ENCODE measurements around the gene ASIC3. TPM values are rescaled to one million over a fixed set of nuclear protein-coding genes. Genes with fewer than 3 reads are reported as not detected.

ASIC3 gene
- polyA plus RNA-seq, 3 donors = 2.0 TPM; not detected in 2

GRCh38 chr7:151068069-151068773 is 19.9 kb downstream of the ASIC3 start:
- no peak for TF ChIP-seq CTCF (IDR thresholded peaks at IDR 0.05)
- Mint-ChIP-seq H3K4me1 (no peaks in the 10 kb centered on the region), H3K36me3 (peaks cover 61 to 93% of the 10 kb centered on the region in 2 donors), H3K27me3 (ENCODE audit: low read depth in 3 of 3) (no peaks in the 10 kb centered on the region), H3K27ac (peak overlapping the region in 1 of 7 donors; percentile 63), H3K4me3 (no peak overlapping the region), H3K9me3 (peaks cover 0 to 3% (median 0%) of the 10 kb centered on the region in 7 donors)
- no peak overlapping the region for H3K9ac ChIP-seq (ENCODE audit: insufficient read depth, low read length, poor library complexity, severe bottlenecking)
- peaks cover 87 to 97% of the 10 kb centered on the region in 2 donors for H3K36me3 ChIP-seq (replicated peaks in 1 of 2; ENCODE audit: control insufficient read depth in 1 of 2, insufficient read depth in 2 of 2, low read length in 2 of 2)
- peaks cover 51% of the 10 kb centered on the region for H4K20me1 ChIP-seq (ENCODE audit: insufficient read depth, low read length)
- H2AFZ ChIP-seq (ENCODE audit: insufficient read depth, low read depth, low read length, poor library complexity, severe bottlenecking) = no peak overlapping the region
- H3K4me3 ChIP-seq (replicated peaks in 1 of 3; ENCODE audit: low read depth in 2 of 3, low read length in 3 of 3) = no peak overlapping the region
- H3K27me3 ChIP-seq (ENCODE audit: control insufficient read depth in 2 of 2, insufficient read depth in 2 of 2, low read length in 2 of 2) = no peaks in the 10 kb centered on the region
- DNase-seq = no peak
- H3K4me2 ChIP-seq (replicated peaks; ENCODE audit: extremely low read depth, low read length, poor library complexity, severe bottlenecking) = no peak overlapping the region
- H3K4me1 ChIP-seq (ENCODE audit: control insufficient read depth in 1 of 2, insufficient read depth in 2 of 2, low read length in 2 of 2) = no peaks in the 10 kb centered on the region
- no peaks in the 10 kb centered on the region for H3K79me2 ChIP-seq (ENCODE audit: insufficient read depth, low read length)
- no peaks in the 10 kb centered on the region for H3K9me3 ChIP-seq (replicated peaks in 1 of 2; ENCODE audit: control insufficient read depth in 1 of 2, insufficient read depth in 1 of 2, low read length in 2 of 2)
- intact Hi-C loops (cut with micrococcal nuclease) = no loop called here
- no peak overlapping the region for H3K27ac ChIP-seq (ENCODE audit: low read depth in 1 of 2, low read length in 2 of 2)
- WGBS (ENCODE audit: insufficient coverage) = 94% methylated on average over 9 of the region's 12 CpGs

- Histone ChIP-seq H2AFZ (ENCODE audit: insufficient read depth, low read depth, low read length, poor library complexity, severe bottlenecking) (no peak overlapping the region), H3K27me3 (ENCODE audit: control insufficient read depth in 2 of 2, insufficient read depth in 2 of 2, low read length in 2 of 2) (no peaks in the 10 kb centered on the region), H3K36me3 (replicated peaks in 1 of 2; ENCODE audit: control insufficient read depth in 1 of 2, insufficient read depth in 2 of 2, low read length in 2 of 2) (peaks cover 90 to 95% of the 10 kb centered on the region in 2 donors), H3K4me2 (replicated peaks; ENCODE audit: extremely low read depth, low read length, poor library complexity, severe bottlenecking) (no peak overlapping the region), H3K9ac (ENCODE audit: insufficient read depth, low read length, poor library complexity, severe bottlenecking) (no peak overlapping the region), H3K27ac (ENCODE audit: low read depth in 1 of 2, low read length in 2 of 2) (no peak overlapping the region), H3K9me3 (replicated peaks in 1 of 2; ENCODE audit: control insufficient read depth in 1 of 2, insufficient read depth in 1 of 2, low read length in 2 of 2) (no peaks in the 10 kb centered on the region), H3K79me2 (ENCODE audit: insufficient read depth, low read length) (no peaks in the 10 kb centered on the region), H4K20me1 (ENCODE audit: insufficient read depth, low read length) (peaks cover 47% of the 10 kb centered on the region), H3K4me3 (replicated peaks in 1 of 3; ENCODE audit: low read depth in 2 of 3, low read length in 3 of 3) (no peak overlapping the region), H3K4me1 (ENCODE audit: control insufficient read depth in 1 of 2, insufficient read depth in 2 of 2, low read length in 2 of 2) (no peaks in the 10 kb centered on the region)
- WGBS (ENCODE audit: insufficient coverage) = 96% methylated on average over 15 of the region's 17 CpGs
- H3K36me3 Mint-ChIP-seq = peaks cover 65 to 91% of the 10 kb centered on the region in 2 donors
- H3K4me1 Mint-ChIP-seq = no peaks in the 10 kb centered on the region
- peak overlapping the region in 1 of 7 donors; percentile 69 for H3K27ac Mint-ChIP-seq
- peaks cover 0 to 3% (median 0%) of the 10 kb centered on the region in 7 donors for H3K9me3 Mint-ChIP-seq
- intact Hi-C loops (cut with micrococcal nuclease) = no loop called here
- TF ChIP-seq CTCF (IDR thresholded peaks at IDR 0.05) = no peak
- no peak for DNase-seq
- H3K27me3 Mint-ChIP-seq (ENCODE audit: low read depth in 3 of 3) = no peaks in the 10 kb centered on the region
- no peak overlapping the region for H3K4me3 Mint-ChIP-seq
Measured at GRCh38 chr7:151069841-151070573, 21.7 kb downstream of the ASIC3 start.
